KMS-11 (cell line): Measurements from ENCODE around the gene ATXN10.

Experiments
- H2AFZ ChIP-seq: fragments of 200-600 bp; sonication (generic); 2 replicates; pipeline ENCODE4 v1.6.1; 2016; ENCODE audit warnings: antibody characterized with exemption, mixed run types, low read depth
- H3K27ac ChIP-seq: fragments of 200-600 bp; sonication (generic); 2 replicates; pipeline ENCODE4 v1.6.1; 2016; ENCODE audit warnings: mild to moderate bottlenecking, mixed run types
- H3K27me3 ChIP-seq: fragments of 200-600 bp; sonication (generic); 2 replicates; pipeline ENCODE4 v1.6.1; 2017; ENCODE audit warnings: mild to moderate bottlenecking, low read depth, mixed run types, moderate library complexity; ENCODE audit not compliant: insufficient read depth
- H3K36me3 ChIP-seq: fragments of 200-600 bp; sonication (generic); 2 replicates; pipeline ENCODE4 v1.6.1; 2017; ENCODE audit warnings: mild to moderate bottlenecking, mixed run types; ENCODE audit not compliant: insufficient read depth
- H3K4me1 ChIP-seq: fragments of 200-600 bp; sonication (generic); 2 replicates; pipeline ENCODE4 v1.6.1; 2016; ENCODE audit warnings: mild to moderate bottlenecking, low read depth, mixed run types; ENCODE audit not compliant: poor library complexity, severe bottlenecking
- H3K4me2 ChIP-seq: fragments of 200-600 bp; sonication (generic); 2 replicates; pipeline ENCODE4 v1.7.0; 2016; ENCODE audit warnings: mild to moderate bottlenecking, mixed run types
- H3K4me3 ChIP-seq: fragments of 200-600 bp; sonication (generic); IDR thresholded peaks from 2 replicates; pipeline ENCODE4 v1.6.1; 2017; ENCODE audit warnings: low read depth, low read length, mixed read lengths; ENCODE audit not compliant: insufficient read depth
- H3K79me2 ChIP-seq: fragments of 200-600 bp; sonication (generic); 2 replicates; pipeline ENCODE4 v1.6.1; 2016; ENCODE audit warnings: low read depth, mixed run types; ENCODE audit not compliant: insufficient read depth
- H3K9ac ChIP-seq: fragments of 200-600 bp; sonication (generic); 2 replicates; pipeline ENCODE4 v1.6.1; 2016; ENCODE audit warnings: mild to moderate bottlenecking, mixed run types
- H4K20me1 ChIP-seq: fragments of 200-600 bp; sonication (generic); 2 replicates; pipeline ENCODE4 v1.6.1; 2016; ENCODE audit warnings: mild to moderate bottlenecking, mixed run types; ENCODE audit not compliant: insufficient read depth
- TF ChIP-seq, protein P1 (sequence below): fragments of 200-600 bp; sonication (generic); conservative IDR thresholded peaks from 2 replicates; pipeline ENCODE4 v1.6.1; 2017; ENCODE audit warnings: low read depth, mild to moderate bottlenecking, antibody characterized with exemption, low read length, moderate library complexity, mixed read lengths

ATXN10 gene

DNA sequence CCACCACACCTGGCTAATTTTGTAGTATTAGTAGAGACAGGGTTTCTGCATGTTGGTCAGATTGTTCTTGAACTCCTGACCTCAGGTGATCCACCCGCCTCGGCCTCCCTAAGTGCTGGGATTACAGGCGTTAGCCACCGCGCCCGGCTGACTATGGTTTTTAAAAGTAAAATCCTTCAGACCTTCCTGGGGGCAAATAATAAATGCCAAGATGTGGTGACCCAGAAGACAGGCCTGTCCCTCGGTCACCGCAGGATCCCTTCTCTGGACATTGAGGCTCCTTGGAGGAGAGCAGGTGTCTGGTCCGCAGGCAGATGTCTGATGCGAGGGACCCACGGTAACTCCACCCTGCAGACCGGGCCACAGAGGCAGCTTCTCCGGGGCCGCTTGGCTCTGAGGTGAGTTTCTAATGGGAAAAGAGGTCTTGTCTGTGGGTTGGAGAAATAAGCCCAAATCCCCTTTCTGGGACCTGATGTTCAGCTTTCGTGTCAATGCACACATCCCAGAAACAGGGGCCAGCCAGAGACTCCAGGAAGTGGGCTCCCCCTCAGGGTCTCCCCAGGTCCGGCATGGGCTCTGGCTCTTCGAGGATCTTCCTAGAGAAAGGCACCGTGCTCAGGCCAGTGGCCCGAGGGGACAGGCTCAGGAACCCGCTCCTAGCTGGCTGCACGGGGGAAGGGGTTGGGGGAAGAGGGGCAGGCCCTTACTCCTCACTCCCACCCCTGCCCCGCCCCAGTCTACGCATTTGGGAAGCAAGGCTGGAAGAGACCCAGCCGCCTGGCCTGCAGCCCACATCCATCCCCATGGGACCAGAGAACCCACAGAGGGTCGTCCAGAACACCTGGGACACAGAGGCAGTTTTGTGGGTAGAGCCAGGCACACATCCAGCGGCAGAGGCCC, 204.8 kb downstream of the ATXN10 start:
- Histone ChIP-seq H3K79me2 (no peaks in the 10 kb centered on the region), H3K4me2 (no peak overlapping the region), H3K36me3 (no peaks in the 10 kb centered on the region), H3K9ac (no peak overlapping the region), H2AFZ (no peak overlapping the region), H3K27ac (no peak overlapping the region), H3K4me3 (no peak overlapping the region), H4K20me1 (no peaks in the 10 kb centered on the region), H3K27me3 (peaks cover 43% of the 10 kb centered on the region), H3K4me1 (no peaks in the 10 kb centered on the region)
- TF ChIP-seq, protein P1, sequence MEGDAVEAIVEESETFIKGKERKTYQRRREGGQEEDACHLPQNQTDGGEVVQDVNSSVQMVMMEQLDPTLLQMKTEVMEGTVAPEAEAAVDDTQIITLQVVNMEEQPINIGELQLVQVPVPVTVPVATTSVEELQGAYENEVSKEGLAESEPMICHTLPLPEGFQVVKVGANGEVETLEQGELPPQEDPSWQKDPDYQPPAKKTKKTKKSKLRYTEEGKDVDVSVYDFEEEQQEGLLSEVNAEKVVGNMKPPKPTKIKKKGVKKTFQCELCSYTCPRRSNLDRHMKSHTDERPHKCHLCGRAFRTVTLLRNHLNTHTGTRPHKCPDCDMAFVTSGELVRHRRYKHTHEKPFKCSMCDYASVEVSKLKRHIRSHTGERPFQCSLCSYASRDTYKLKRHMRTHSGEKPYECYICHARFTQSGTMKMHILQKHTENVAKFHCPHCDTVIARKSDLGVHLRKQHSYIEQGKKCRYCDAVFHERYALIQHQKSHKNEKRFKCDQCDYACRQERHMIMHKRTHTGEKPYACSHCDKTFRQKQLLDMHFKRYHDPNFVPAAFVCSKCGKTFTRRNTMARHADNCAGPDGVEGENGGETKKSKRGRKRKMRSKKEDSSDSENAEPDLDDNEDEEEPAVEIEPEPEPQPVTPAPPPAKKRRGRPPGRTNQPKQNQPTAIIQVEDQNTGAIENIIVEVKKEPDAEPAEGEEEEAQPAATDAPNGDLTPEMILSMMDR = no peak

DNA sequence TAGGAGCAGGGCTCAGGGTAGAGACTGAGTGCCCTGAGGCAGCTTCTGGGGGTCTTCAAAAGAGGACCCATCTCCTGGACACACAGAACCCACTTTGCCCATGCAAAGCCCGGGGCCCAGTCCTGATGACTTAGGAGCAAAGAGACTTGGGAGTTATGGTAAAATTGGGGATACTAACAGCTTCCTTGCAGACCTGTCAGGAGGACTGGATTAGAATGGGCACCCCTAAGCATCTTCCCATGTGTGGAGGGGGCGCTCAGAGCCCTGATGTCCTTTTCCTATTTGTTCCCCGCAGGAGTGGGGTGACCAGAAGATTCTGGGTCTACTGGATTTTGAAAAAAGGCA, 205.4 kb downstream of the ATXN10 start:
- Histone ChIP-seq H3K9ac (no peak overlapping the region), H2AFZ (no peak overlapping the region), H4K20me1 (no peaks in the 10 kb centered on the region), H3K4me1 (no peaks in the 10 kb centered on the region), H3K4me3 (no peak overlapping the region), H3K36me3 (no peaks in the 10 kb centered on the region), H3K27ac (no peak overlapping the region), H3K27me3 (peaks cover 48% of the 10 kb centered on the region), H3K4me2 (no peak overlapping the region), H3K79me2 (no peaks in the 10 kb centered on the region)
- TF ChIP-seq, protein P1 = no peak

DNA sequence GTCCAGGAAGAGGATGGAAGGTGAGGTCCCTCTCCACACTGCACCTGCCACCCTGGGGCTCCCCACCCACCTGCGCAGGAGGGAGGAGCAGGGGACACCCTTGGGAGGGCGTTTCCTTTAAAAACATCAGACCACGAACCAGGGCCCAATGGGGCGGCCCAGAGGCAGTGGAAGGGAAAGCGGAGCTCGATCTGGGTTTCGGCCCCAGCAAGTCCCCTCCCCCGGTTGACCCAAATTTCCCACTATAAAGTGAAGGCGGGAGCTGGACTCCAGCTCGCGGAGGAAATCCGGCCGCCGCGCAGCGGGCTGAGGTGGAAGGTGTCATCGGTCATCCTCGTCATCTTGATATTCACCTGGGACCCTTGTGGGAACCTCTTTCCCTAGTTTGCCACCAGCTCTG, 206.0 kb downstream of the ATXN10 start:
- H2AFZ ChIP-seq = no peak overlapping the region
- no peak overlapping the region for H3K4me2 ChIP-seq
- H3K4me3 ChIP-seq = no peak overlapping the region
- H3K27ac ChIP-seq = no peak overlapping the region
- H4K20me1 ChIP-seq = no peaks in the 10 kb centered on the region
- H3K4me1 ChIP-seq = no peaks in the 10 kb centered on the region
- no peaks in the 10 kb centered on the region for H3K36me3 ChIP-seq
- TF ChIP-seq, protein P1 = no peak
- no peaks in the 10 kb centered on the region for H3K79me2 ChIP-seq
- no peak overlapping the region for H3K9ac ChIP-seq
- peaks cover 54% of the 10 kb centered on the region for H3K27me3 ChIP-seq

DNA sequence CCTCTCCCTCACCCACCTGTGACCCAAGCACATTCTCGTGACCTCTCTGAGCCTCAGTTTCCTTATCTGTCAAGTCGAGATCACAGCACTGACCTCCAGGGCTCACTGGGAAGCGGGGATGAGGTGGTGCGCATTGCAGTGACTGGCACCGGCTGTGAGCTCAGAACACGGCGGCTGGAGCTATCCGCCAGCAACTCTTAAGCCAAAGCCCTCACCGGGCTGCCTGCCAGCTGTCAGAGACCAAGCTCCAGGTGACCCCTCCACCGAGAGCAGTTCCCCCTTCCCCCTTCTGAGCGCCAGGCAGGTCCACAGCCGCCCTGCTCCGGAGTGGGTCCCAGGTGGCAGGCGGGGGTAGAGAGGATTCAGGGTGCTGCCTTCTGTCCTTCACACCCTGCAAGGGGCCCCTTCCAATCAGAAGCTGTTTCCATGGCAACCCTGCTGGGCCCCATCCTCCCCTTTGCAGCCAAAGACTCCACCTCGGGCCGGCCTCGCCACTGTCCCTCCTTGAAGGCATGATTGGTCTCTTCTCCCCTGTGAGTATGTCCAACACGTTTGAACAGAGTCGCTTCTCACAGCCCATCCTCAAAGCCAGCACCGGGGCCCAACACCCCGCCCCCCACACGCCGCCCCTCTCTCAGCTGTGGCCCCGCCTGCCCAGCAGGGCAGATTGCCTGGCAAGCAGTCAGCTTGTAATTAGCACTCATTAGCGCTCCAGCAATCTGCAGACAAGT, 206.6 kb downstream of the ATXN10 start:
- Histone ChIP-seq H3K79me2 (no peaks in the 10 kb centered on the region), H3K4me2 (no peak overlapping the region), H2AFZ (no peak overlapping the region), H4K20me1 (no peaks in the 10 kb centered on the region), H3K4me3 (no peak overlapping the region), H3K9ac (no peak overlapping the region), H3K4me1 (no peaks in the 10 kb centered on the region), H3K27me3 (peaks cover 56% of the 10 kb centered on the region), H3K36me3 (no peaks in the 10 kb centered on the region), H3K27ac (no peak overlapping the region)
- TF ChIP-seq, protein P1 = no peak
